GM18508 (cell line): ENCODE measurements around the gene MGMT.

ENCODE experiments used
- ATAC-seq: cut with Tn5 transposase; IDR thresholded peaks from one replicate; pipeline ENCODE4 v1.9.1; 2021; ENCODE audit warnings: moderate number of reproducible peaks; ENCODE audit not compliant: insufficient read depth, unreplicated experiment

The MGMT gene

DNA sequence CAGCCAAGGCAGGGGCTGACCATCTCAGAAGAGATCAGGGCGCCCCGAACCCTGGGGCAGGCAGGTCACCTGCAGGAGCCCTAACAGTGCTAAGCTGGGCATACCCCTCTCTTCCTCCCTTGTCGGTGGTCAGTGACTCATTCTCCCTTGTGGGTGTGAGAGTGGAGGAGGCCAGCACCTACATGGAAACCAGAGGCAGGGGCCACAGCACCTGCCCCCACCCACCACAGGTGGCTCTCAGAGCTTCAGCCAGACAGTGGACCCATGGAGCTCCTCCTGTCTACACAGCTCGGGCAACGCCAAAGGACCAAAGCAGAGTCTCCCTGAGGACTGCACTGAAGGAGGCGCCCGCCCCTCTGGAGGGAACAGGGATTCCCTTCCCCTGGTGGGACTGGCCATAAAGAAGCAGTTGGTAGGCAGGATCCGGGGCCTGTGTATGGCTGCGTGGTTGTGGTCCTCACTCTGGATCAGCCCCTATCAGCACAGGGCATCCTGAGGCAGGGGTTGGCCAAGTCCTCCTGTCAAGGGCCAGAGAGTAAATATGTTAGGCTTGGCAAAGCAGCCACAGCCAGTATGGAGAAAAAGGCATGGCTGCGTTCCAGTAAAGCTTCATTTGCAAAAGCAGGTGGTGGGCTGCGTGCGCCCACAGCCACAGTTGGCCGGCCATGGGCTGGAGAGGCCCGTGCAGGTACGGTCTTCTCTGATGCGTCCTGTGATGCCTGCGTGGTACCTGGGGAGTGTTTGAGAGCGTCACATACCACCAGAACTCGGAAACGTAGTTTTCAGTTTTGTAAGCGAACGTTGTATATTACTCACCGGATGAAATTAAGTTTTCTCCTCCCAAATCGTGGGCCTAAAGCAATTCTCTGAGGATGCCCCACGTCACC, 298.9 kb downstream of the MGMT start:
- no peak for ATAC-seq

DNA sequence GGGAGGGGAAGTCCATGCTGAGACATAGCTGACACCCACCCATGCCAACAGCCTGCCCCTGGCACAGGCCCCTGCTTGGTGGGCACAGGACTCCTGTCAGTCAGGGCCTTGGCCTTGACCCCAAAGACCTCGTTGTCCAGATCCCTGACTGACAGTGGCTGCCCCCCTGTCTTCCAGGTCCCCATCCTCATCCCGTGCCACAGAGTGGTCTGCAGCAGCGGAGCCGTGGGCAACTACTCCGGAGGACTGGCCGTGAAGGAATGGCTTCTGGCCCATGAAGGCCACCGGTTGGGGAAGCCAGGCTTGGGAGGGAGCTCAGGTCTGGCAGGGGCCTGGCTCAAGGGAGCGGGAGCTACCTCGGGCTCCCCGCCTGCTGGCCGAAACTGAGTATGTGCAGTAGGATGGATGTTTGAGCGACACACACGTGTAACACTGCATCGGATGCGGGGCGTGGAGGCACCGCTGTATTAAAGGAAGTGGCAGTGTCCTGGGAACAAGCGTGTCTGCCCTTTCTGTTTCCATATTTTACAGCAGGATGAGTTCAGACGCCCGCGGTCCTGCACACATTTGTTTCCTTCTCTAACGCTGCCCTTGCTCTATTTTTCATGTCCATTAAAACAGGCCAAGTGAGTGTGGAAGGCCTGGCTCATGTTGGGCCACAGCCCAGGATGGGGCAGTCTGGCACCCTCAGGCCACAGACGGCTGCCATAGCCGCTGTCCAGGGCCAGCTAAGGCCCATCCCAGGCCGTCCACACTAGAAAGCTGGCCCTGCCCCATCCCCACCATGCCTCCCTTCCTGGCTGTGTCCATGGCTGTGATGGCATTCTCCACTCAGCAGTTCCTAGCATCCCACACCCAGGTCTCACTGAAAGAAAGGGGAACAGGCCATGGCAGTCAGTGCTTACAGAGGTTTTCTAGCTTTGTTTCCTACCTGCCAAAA, 299.8 kb downstream of the MGMT start:
- no peak for ATAC-seq

DNA sequence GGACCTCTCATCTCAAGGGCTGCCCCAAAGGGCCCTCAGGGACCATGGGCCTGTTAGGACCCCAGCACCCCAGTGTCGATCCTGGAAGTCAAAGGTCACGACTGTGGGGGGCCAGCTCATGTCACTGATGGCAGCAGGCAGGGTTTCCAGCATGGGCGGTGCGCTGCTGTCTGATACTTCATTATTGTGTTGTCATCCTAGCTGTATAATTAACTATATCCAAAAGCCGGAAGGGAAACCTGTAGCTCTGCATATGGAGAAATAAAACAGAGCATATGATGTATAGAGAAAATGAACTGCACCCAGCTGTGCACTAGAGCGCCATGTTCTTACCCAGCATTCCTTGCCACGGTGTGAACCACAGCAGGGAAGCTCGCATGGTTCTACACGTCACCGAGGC, 300.7 kb downstream of the MGMT start:
- ATAC-seq, result no peak

DNA sequence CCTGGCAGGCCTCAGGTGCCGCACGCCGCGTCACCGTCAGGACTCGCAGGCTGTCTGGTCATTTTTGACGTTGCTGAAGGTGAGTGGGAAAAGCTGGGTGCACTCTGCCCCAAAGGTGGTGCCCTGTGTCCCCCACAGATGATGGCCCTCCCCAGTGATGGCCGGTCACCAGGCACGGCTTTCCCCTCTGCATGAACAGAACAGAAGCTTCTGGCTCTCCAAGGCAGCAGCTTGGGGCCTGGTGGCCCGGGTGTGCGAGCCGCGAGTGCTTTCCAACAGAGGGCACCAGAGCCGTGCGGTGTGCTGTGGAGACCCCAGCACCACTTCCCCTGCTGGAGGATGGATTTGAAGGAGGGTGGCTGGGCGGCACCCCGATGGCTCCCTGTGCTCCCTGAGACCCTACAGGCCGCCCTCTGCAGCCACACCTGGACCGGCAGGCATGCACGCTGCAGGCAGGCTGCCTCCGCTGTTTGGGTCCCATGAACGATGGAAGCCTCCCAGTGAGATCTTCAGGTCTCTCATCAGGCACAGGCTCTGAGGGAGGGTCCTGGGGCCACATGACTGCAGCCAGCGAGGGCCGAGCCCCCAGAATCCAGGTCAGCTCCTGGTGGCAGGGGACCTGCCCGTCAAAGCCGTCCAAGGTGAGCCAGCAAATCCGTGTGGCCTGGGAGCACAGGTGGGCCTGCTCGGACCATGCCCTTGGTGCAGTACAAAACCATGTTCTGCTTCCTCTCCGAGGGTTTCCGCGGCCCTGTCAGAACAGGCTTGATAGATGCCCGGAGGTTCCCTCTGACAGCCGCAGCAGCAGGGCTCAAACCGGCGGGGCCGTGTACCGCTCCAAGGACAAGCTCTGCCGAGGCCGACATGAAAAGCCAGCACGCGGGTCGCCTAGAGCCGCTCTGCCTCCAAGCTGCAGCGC, 301.7 kb downstream of the MGMT start:
- no peak for ATAC-seq

DNA sequence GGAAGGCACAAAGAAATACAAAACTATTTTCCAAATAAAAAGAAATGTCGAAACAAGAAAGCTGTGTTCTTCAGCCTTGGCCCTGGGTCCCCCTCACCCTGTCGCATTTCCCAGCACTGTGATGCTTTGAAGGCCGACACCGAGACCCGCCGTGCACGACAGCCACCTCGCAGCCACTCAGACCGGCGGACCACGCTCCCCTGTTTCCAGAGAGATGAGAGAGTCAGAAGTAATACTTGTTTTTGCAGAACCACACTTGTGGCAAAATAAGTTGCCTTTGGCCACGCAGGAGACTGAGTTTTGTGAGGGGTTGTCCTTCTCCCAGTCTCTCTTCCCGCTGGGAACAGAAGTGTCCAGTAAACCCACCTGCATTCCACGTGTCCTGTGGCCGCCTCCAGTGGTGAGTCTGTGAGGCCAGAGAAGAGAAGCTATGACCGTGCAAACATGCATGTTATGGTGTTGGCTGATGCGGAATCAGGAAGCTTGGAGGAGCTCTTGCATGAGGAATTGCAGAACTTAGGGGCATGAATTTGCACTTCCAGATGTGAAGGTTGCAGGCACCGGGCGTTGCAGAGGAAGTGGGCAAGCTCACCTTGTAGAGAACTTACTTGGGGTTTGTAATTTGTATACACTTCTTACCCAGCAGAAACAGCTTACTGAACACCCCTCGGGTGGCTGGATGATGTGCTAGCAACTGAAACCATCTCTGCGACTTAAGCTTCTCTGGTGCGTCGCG, 302.5 kb downstream of the MGMT start:
- ATAC-seq, result no peak

DNA sequence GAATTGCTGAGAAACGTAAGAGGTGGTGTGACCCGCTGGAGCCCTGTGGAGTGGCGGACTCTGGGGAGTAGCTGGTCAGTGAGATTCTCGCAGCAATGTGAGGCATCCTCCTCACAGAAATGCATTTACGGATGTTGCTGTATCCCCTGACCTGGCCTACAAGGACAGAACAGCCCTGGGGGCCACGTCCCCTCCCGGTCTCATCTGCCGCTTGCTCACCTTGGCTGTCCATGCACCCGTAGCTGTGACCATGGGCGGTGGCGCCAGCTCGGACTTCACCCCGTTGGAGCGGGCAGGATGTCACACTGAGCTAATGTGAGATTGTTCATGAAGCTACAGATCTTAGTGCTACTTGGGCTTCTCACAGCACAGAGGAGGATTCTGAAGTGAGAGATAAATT, 303.2 kb downstream of the MGMT start:
- no peak for ATAC-seq

DNA sequence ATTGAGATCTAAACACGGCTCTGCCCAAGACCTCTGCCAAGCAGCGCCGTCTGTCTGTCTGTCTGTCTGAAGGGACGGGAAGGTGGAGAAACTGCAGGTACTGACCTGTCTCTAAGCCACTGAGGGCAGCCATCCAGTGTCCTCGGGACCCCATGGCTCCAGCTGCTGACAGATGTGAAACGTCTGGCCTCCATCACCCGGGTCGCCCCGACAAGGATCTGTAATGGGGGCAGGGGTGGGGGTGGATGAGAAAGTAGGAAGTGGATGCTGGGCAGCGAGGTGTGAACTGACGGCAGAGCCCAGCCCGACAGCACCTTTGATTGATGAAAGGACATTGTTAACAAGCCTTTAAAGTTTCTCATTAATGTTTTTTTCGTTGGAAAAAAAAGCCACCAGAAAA, 304.0 kb downstream of the MGMT start:
- ATAC-seq, result no peak

DNA sequence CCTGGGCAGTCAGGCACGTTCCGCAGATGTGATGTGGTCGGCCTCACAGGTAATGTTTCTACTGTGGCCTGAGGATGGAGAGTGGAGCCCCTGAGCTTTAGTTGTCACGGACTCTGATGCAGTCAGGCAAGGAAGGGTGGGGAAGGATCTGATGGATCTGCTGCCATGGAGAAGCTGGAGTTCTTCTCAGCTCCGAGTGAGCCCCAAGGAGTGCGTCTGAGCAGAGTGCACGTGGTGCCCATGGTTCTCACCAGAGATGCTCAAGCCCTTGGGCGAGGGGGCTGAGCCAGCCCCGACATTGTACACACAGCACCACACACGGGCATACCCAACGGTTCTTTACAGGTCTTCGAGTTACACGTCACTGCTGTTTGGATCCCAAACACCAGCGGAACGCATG, 304.5 kb downstream of the MGMT start:
- ATAC-seq, result no peak

DNA sequence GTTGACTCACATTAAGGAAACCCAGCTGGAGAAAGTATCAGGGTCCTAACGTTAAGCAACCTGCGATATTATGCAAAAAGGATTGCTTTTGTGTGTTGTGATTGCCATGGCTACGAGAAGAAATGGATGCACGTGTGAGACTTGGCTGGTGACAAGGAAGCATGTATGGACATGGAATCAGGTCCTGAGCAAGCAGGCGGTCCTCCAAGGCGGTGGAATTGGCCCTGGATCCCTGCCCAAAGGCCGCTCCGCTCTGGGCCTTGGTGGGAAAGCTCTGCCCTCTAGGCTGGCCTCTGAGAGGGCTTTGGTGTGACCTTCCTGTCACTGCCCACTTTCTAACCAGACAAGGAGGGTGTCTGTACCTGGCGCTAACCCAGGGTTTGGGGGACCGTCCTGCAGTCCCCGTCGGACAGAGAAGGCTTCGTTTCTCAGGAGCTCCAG, 305.0 kb downstream of the MGMT start:
- no peak for ATAC-seq

DNA sequence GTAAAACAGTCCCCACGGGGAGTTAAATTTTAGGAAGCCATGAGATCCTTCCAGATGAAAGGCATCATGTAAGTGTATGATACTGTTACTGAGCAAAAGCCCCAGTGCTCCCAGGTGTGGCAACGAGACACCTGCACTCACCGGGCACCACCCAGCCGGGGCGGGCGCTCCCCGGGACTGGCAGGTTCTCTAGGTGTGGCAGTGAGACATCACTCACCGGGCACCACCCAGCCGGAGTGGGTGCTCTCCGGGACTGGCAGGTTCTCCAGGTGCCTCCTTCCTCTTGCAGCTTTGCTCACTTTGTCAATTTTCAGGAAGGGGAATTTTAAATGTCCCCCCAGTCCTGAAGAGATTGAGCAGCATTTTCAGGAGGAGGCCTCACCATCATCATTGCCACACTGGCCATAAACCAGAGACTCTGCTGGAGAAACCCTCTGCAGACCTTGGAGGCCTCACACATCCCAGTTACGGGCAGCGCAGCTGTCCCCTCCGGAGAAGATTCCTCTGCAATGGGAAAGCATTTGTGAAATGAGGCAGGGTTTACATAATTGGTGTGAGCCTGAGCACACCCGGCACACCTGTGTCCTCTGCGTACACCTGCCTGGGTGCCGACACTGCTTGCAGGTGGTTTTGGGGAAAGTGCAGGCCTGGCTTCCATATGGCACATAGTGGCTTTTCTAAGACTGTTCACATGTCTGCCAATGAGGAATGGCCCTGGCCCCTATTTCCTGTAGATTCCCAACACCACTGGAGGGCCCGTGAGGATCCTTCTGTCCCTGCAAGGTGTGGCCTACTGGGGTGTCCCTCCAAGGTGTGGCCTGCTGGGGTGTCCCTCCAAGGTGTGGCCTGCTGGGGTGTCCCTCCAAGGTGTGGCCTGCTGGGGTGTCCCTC, 305.7 kb downstream of the MGMT start:
- no peak for ATAC-seq

DNA sequence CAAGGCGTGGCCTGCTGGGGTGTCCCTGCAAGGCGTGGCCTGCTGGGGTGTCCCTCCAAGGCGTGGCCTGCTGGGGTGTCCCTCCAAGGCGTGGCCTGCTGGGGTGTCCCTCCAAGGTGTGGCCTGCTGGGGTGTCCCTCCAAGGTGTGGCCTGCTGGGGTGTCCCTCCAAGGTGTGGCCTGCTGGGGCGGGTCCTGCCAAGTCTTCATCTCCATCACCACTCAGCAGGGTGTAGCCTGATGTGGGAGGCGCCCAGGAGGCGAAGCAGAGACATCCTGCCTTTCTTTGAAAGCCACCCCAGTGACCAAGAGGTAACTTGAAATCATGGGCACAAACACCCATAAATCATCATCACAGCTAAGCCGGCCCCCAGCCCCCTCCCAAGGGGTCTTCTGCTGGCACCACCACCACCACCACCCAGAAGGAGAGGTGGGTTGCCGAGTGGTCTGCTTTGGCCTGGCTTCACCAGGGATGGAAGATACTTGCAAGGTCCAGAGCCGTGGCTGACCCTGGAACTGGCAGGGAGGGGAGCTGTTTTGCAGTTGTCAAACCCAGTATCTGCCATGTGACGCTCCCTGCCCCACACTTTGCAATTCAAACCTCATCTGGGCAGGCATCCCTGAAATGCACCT, 306.4 kb downstream of the MGMT start:
- no peak for ATAC-seq

DNA sequence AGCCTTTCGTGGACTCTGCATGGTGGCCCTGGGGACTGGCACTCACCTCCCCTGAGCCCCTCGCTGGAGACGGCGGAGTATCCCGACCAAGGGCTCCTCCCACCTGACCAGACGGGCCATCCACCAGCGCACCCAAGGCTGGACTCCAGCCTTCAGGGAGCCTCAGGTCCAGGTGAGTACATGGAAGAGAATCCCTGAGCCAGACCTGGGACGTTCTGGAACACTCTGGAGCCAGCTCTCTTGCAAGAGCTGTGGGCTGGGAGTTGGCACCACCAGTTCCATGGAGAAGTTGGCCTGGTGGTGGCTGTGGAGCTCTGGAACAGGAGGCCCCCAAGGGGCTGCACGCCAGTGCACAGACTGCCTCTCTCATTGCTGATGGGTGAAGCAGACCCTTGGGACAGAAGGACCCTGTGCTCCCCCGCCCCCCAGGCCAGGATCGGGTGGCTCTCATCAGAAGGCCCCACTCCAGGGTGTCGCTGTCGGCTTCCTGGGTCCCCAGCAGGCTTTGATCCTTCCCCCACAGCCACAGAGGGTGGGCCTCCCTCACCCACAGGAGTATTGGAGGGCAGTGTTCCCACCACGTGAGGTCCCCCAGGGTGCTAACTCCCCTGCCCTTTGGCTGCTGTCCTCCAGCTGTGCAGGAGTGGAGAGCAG, 307.2 kb downstream of the MGMT start:
- no peak for ATAC-seq

DNA sequence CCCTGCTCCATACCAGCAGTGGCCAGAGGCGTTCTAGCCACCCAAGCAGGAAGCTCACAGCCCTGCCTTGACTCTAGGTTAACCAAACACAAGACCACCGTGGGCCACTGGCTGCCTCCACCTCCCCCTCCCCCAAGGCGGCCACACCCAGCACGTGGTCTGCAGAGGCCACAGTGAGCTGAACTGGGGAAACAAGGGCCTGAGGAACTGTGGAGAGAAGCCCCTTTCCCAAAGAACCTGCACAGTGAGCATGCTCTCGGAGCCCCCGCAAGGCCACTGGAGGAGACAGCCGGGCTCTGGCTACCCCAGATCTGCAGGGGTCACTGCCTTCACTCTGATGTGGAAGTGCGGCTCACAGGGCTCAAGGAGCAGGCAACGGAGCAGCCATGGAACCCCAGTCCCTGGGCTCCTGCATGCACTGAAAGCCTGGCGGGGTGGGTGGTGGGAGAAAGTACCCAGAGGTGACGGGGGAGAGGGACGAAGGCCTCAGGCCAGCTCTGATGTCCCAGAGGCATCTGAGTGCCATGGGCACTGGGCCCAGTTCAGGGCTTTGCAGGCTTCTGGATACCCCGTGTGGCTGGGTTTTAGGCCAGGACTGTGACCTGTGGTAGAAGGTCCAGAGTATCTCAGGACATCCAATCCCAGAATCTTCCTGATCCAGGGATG, 307.8 kb downstream of the MGMT start:
- ATAC-seq, result no peak

DNA sequence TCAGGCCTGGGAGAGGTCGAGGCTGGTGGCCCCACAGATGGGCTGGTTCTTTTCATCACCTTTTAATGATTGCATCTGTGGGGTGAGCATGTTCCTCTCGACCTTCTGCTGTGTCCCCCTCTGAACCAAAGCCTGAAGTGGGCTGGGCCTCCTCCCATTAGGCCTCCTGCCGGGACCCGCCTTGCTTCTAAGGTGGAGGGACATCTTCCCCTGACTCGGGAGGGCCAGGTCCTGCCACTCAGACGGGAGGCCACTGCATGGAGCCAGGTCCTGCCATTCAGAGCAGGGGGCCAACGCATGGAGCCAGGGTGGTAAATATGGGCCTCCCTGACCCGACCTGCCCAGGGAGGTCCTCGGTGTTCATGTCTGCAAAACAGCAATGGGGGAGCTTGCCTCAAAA, 308.6 kb downstream of the MGMT start:
- no peak for ATAC-seq

DNA sequence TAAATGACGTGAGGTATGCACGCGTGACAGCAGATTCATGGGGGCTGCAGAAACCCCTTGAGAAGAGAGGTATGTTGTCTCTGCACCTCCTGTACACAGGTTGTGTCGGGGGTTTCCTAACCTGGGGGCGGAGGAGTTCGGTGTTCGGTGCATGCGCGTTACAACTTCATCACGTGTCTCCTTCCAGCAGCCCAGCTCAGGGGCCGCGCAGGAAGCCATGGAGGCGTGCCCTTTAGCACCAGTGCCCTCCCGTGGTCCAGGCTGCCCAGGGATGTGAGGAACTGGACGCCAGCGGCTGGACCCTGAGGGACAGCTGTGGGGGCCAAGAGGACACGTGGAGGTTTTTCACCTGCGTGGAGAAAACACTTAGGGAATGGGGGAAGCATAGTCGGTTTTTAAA, 310.6 kb downstream of the MGMT start:
- ATAC-seq, result no peak

DNA sequence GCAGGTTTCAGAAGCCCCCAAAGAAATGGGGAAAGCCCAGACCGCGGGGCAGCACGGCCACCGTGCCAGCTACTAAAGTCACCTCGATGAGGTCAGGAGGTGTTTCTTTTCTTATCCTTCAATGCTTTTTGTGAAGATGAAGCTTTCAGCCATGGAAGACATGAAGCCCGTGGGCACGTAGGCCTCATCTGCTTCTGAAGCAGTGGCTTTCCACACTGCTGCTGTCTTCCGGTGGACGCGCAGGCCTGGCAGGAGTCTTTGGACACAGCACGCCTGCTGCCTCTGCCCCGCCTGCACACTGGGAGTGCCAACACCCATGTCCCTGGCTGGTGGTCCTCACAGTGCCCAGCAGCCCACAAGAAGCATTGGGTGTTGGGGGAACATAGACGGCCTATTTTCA, 311.5 kb downstream of the MGMT start:
- no peak for ATAC-seq
